GM18505 (cell line): Measurements from ENCODE around the gene TSPEAR.
"Not testable (repeated sequence)": the region's sequence is repeated elsewhere in the genome, so short reads cannot be mapped to it uniquely, and the experiment has no call there.

Source experiments
- ATAC-seq: cut with Tn5 transposase; IDR thresholded peaks from one replicate; pipeline ENCODE4 v1.9.1; 2021; ENCODE audit not compliant: unreplicated experiment
- POLR2A ChIP-seq: IDR thresholded peaks from 4 replicates; pipeline ENCODE4 v1.6.1; 2011; ENCODE audit warnings: borderline replicate concordance; ENCODE audit not compliant: insufficient read depth, insufficient read length; ENCODE audit errors: extremely low read depth

TSPEAR gene

GRCh38 chr21:44557491-44558328 is 153.7 kb downstream of the TSPEAR start:
- no peak for TF ChIP-seq POLR2A
- ATAC-seq: no peak

DNA sequence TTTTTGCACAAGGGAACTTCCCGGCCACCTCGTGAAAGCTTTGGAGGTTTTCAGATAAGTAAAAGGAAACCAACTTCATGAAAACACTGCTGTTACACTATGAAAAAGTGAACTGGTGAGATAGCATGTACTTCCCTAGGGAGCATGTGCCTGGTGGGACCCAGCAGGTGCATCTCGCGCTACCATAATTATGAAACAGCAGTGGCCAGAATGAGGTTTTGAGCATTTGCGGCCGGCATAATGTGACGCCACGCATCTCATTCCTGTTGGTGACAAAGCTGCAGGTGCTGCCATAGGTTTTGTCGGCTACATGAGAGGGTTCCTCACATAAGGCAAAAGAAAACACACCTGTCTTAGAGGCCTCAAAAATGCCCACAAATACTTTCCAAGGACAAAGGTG is 154.5 kb downstream of the TSPEAR start:
- ATAC-seq: no peak
- no peak for TF ChIP-seq POLR2A

DNA sequence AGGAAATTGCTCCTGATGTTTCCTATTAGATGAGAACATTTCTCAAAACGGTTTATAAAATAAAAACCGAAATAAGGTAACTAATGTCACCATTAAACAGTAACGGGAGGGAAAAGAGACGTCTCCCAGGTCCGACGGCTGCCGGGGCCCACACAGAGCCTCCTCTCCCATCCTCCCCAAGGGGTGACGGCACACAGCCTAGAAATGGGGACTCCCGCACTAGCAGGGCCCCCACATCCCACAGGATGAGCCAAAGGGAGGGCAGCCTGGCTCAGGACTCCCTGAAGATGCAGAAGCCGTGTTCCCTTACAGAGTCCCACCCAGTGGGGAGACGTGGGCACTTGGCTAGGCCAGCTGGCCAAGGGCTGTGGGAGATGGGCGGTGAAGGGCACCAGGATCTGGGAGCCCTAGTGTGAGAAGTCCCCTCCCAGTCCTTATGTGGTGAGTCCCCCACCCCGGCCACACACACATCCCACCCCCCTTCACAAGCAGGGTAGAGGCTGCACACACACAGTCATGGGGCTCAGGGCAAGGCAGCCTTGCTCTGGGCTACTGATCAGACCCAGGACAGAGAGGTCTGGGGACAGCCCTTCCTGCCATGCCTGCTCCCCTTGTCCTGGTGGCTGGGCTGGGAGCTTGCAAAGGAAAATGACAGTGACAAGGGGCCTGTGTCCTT is 156.0 kb downstream of the TSPEAR start:
- no peak for ATAC-seq
- no peak for TF ChIP-seq POLR2A

DNA sequence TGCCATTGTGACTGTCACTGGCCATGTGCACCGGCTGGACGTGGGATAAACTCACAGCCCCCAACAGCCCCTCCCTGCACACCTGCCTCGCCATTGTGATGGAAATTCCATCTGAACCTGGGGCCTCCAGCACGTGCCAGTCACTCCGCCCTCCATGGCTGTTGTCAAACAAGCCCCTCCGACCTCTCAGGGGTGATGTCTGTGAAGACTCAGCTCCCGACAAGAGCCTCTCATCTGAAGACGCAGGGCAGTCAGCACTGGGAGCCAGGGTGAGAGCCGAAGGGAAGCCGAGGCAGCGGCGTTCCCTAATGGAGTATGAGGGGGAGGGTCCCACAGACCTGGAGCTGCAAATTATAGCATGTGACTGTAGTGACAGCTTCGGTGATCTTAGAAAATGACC is 158.7 kb downstream of the TSPEAR start:
- no peak for TF ChIP-seq POLR2A
- no peak for ATAC-seq

DNA sequence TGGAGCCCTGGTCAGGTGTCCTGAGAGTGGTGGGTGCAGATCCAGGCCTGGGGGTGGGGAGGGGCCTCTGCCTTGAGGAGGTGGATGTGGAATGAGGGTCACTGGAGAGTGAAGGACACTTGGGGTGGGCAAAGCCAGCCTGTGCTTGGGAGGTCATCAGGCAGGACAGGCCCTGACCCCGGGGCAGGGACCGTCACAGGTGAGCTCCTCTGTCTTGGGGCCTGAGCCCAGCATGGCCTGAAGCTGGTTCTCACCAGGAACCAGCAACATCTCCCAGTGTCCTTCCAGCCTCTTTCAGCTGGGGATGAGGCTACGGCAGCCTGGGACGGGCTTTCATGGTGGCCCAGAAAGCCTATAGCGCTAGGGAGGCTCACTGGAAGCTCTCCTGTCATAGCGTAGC is 159.2 kb downstream of the TSPEAR start:
- no peak for ATAC-seq
- no peak for TF ChIP-seq POLR2A

DNA sequence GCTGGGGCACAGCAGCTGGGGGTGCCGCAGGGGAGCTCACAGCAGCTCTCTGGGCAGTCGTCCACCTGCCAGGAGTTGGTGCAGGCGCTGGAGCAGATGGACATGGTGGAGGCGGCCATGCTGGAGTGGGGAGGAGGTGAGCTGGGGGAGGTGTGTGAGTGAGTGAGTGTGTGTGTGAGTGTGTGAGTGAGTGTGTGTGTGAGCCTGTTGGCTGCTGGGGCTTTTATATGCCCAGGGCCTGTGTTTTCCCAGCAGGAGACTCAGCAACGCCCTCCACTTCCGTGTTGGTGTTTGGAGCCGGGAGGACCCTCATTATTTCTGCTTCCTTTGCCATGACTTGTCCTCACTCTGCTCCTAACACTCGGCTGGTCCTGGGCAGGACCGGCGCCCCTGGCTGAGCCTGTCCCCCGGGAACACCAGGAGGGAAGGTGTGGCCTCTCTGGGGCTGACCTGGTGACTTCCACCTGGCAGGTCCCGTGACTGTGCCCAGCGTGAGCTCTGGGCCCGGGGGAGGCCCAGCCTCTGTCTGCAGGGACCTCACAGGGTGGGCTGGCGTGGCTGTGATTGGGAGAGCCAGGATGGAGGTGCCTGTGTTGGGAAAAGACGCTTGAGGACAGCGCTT is 159.9 kb downstream of the TSPEAR start, which contains the start of gene KRTAP10-2:
TSS of gene KRTAP10-2 (minus strand) at position 166 of the 622 bp plus-strand sequence. CDS start at position 119, 47 bp downstream.
- no peak for TF ChIP-seq POLR2A
- no peak for ATAC-seq

DNA sequence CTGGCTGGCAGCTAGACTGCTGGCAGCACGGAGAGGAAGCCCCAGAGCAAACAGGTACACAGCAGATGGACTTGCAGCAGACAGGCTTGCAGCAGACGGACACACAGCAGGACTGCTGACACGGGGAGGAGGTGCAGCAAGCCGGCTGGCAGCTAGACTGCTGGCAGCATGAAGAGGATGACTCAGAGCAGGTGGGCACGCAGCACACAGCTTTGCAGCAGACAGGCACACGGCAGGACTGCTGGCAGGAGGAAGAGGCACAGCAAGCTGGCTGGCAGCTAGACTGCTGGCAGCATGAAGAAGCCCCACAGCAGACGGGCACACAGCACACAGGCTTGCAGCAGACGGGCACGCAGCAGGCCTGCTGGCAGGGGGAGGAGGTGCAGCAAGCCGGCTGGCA is 160.6 kb downstream of the TSPEAR start:
- ATAC-seq: no peak
- TF ChIP-seq POLR2A: no peak

- ATAC-seq: not testable (repeated sequence)
These were observed 161.1 kb downstream of the TSPEAR start for GRCh38 chr21:44550285-44550684.

DNA sequence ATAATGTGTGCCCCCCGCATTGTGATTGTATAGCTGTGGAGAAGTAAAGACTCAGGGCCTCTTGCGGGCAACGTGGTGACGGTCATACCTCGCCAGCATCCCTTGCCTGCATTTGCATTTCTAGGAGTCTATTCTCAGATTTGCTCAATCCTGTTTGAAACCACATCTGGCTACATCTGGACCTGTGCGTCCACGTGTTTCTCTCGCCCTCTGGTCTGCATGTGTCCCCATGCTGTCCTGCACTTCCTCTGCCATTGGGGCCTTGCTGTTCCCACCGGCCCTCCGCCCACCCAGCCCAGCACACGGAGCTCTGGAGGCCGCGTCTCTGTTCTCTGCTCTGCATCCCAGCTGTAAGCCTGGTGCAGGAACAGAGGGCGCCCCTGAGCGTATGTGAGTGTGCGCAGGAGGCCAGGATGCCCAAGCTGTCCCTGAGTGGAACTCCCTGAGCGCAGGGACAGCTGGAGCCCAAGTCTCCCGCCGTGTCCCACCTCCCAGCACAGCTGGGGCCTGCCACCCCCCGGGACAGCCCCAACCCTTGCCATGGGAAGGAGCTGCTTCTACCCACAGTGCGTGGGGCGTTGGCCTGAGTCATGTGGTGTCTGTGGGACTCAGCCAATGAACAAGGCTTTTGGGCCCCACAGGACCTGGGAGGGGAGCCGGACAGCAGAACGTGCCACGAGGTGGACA is 161.7 kb downstream of the TSPEAR start:
- ATAC-seq: no peak
- TF ChIP-seq POLR2A: no peak

DNA sequence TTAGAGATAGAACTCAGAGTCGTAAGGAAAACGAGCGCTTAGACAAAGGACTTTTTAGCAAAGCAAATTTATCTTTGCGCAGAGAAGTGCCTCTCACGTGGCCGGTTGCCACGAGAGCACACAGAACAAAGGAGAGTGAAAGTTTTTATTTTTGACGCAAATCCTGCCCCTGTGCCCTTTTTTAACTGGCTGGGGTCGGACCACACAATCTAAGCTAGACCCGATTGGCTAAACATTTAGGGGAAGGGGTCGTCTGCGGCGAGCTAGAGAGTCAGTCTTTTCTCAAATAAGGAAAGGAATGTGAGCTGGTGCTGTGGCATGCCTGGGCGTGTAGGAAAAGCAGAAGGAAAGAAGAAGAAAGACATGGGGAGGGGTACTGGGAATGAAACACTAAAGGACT is 162.4 kb downstream of the TSPEAR start:
- ATAC-seq: no peak
- TF ChIP-seq POLR2A: no peak

- ATAC-seq: no peak
These were observed 163.0 kb downstream of the TSPEAR start for GRCh38 chr21:44548381-44548780.

DNA sequence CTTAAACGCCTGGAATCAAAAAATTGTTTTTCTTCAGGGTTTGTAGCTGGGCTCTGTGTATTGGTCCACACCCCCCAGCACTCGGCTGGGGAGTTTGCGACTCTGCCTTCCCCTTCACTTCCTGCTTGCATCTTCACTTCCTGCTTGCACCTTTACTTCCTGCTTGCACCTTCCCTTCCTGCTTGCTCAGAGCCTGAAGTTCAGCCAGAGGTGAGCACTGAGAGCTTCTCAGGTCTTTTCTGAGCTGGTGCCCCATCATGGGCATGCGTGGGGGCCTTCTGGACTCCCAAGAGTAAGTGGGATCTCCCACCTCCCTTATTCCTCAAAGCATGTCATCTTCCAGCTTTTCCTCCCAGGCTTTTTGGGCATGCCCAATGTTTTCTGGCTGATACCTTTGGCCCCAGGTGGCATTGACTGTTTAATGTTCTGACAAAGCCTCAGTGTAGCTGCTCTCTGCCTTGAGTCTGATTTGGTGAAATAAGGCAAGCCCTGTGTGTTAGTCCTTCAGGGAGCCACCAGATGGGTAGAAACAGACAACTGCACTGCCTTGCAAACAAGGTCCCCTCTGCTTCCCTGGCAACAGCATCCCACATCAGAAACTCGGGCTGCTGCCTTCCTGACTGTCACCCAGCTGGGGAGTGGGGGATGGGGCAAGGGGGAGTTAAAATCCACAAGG is 163.6 kb downstream of the TSPEAR start:
- no peak for TF ChIP-seq POLR2A
- ATAC-seq: no peak

More at GRCh38 chr21:44548381-44548780, 163.0 kb downstream of the TSPEAR start:
- no peak for TF ChIP-seq POLR2A

DNA sequence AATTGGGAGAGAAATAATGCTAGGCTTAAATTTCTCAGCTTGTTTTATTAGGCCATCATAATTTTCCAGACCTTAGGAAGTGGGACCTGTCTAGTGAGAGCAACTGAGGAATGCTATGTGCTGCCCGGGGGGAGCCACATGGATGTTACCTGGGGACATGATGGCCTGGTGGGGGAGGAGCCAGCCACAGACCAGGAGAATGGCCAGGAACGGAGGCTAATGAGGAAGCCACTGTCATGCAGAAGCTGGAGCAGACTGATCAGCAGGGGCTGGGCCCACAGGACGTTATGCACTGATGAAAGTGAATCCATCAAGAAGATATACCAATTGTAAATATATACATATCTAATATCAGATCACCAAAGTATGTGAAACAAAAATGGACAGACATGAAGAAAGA is 166.8 kb downstream of the TSPEAR start:
- TF ChIP-seq POLR2A: no peak
- no peak for ATAC-seq

DNA sequence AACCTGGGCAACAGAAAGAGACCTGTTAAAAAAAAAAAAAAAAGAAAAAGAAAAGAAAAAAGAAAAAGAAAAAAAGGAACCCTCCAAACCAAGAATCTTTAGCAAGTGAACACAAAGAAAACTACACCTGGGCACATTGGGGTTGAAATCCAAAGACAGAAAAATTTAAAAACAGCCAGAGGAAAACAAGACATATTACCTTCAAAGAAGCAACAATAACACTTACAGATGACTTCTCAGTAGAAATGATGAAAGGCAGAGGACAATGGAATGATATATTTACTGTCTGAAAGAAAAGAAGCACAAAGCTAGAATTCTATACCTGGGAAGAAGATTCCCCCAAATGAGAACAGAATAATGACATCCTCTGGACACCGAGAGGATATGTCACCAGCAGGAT is 168.7 kb downstream of the TSPEAR start:
- no peak for TF ChIP-seq POLR2A
- ATAC-seq: no peak
